Left ventricle myocardium superior (tissue), 1 donor: Measurements from ENCODE around the gene SUGCT. TPM values are rescaled to one million over a fixed set of nuclear protein-coding genes. Genes with fewer than 3 reads are reported as not detected.
A peak's percentile ranks its signal among the peaks of the same experiment; 100 is the strongest.

Experiments used
- ATAC-seq: fragments of 200-7000 bp; cut with Tn5 transposase; one replicate; pipeline ENCODE4 v1.9.1; 2020; ENCODE audit warnings: mild to moderate bottlenecking, moderate library complexity
- DNase-seq: peaks from one replicate; pipeline ENCODE4 v3.0.0-alpha.2; 2020
- intact Hi-C: fragments of 100-400 bp; cut with micrococcal nuclease; formaldehyde crosslinking; loops from one replicate; pipeline ENCODE4 v1.11.0; 2022
- total RNA-seq: library from RNA; stranded (reverse); fragmentation: NEBNext Ultra II Directional; extraction: Animal tissue kit (Norgen Biotek cat#: 25700); gene quantifications from one replicate; pipeline ENCODE4 v1.2.1, GENCODE V29; 2021
- donor health status: DM: no; HTN: yes; CAD: no; lungs with severe emphysema.

Gene SUGCT
- total RNA-seq, 1 donor from 2014 or later: 6.8 TPM

- intact Hi-C loops: no loop called here
- DNase-seq (no peak), ATAC-seq (peak; percentile 46)
Measured at GRCh38 chr7:40658729-40659128, 523.9 kb downstream of the SUGCT start.

GRCh38 chr7:40659231-40659630, 524.4 kb downstream of the SUGCT start:
- DNase-seq (no peak), ATAC-seq (peak; percentile 95)
- intact Hi-C loops: no loop called here

DNA sequence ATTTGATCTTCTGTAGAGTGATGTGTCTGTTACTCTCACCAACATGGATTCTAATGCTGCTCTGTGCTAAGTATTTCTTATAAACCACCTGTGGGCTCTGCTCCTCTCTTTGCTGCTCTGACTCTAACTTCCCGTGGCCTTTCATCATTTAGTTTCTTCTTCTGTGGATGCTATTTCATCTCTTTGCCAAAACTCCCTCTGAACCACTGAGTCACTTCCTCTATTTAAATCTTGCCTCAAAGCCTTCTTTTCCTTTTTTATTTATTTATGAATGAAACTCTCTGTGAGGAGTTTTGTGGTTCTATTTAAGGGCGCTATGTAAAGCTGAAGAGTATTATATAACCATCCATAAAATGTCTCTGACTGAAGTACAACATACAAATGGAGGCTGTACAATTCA, 538.5 kb downstream of the SUGCT start:
- ATAC-seq: no peak
- no peak for DNase-seq
- intact Hi-C loops: no loop called here

GRCh38 chr7:40674316-40674715, 539.5 kb downstream of the SUGCT start:
- DNase-seq: no peak

GRCh38 chr7:40675741-40676140, 540.9 kb downstream of the SUGCT start:
- DNase-seq: no peak
- ATAC-seq: no peak
- intact Hi-C loops: no loop called here

More at GRCh38 chr7:40674316-40674715, 539.5 kb downstream of the SUGCT start:
- ATAC-seq: no peak
- intact Hi-C loops: no loop called here

- ATAC-seq (no peak), DNase-seq (no peak)
- intact Hi-C loops: no loop called here
Measured at GRCh38 chr7:40676221-40676620, 541.4 kb downstream of the SUGCT start.

GRCh38 chr7:40680657-40681056, 545.9 kb downstream of the SUGCT start:
- no peak for ATAC-seq
- no peak for DNase-seq
- intact Hi-C loops: no loop called here

DNA sequence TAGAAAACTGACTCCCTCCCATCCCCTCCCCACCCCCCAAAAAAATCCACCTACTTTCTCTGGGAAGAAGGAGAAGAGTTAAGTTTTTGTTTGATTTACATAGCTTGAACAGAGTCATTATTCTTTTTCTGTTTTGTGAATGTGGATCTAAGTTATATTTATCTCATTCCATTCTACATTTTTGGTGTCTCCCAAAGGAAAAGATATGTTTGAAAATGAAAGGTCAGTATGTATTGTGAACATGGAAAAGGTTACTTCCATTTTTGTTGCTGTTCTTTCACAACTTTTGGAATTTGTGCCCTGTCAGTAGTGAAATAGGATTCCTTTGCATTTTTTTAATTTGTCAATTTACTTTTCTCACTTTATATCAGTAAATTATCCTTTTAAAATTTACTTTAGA, 547.9 kb downstream of the SUGCT start:
- ATAC-seq (no peak), DNase-seq (no peak)
- intact Hi-C loops: no loop called here

- intact Hi-C loops: no loop called here
- ATAC-seq (no peak), DNase-seq (no peak)
Measured at GRCh38 chr7:40694026-40694809, 559.4 kb downstream of the SUGCT start.

DNA sequence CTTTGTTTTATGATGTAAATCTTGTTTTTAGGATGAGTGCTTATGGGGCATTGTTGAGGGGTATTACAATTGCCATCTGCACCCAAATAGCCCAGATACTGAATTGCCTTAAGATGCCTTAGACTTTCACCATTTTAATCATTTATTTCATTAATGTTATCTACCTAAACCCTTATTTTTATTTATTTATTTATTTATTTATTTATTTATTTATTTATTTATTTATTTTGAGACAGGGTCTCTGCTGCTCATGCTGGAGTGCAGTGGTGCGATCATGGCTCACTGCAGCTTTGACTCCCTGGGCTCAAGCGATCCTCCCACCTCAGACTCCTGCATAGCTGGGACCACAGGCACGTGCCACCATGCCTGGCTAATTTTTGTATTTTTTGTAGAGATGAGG, 560.2 kb downstream of the SUGCT start:
- intact Hi-C loops: no loop called here

GRCh38 chr7:40697653-40698052, 562.8 kb downstream of the SUGCT start:
- intact Hi-C loops: no loop called here
- DNase-seq (no peak), ATAC-seq (no peak)

More for the DNA sequence above, 560.2 kb downstream of the SUGCT start:
- ATAC-seq (no peak), DNase-seq (no peak)

GRCh38 chr7:40698214-40698920, 563.6 kb downstream of the SUGCT start:
- intact Hi-C loops: no loop called here
- ATAC-seq: no peak
- no peak for DNase-seq

DNA sequence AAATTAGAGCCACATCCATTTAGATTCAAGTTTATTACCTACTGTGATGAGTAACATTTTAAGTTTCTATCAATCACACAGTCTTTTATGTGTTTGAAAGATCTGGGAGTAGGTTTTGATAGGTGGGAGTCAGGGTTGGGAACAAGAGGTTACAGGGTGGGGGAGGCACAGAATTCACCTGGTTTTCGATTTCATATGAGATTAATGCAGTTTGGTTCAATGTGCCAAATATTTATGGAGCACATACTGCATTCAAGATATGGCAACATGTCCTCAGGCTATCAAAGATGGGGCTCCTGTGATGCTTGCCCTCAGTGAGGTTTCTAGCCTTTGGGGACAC, 564.1 kb downstream of the SUGCT start:
- ATAC-seq: no peak
- intact Hi-C loops: no loop called here
- no peak for DNase-seq

DNA sequence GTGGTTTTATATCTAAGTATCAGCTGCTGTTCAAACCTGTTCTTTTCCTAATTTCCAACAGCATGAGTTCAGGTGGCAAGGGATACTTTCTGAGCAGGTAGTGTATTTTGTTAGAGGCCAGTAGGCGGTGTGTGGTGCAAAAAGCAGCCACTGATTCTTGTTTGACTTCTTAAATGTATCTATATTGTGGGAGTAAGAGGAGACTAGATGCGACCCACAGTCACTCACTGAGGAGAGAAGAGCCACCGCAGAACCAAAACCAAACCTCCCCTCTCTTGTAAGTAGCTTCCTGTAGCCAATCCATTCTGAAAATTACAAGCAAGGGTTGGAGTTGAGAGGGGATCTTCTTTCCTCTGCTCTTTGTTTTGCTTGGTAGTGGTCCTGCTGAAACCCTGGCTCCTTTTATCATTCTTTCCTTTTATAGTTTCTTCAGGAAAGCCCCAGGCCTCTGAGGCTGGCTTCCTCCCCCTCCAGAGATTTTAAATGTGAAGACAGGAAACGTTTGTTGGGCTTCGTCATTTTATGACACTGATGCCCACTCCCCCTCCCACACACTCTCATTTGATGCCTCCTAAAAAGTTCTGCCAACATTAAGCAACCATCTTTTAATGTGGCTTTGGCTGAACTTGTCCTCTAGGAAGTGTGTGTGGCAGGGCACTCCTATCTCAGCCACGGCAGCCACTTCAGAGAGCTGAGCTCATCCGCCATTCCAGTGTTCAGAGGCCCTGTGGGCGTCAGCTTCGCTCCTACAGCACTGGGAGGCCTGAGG, 566.0 kb downstream of the SUGCT start:
- DNase-seq (no peak), ATAC-seq (no peak)
- intact Hi-C loops: no loop called here

GRCh38 chr7:40701836-40702551, 567.2 kb downstream of the SUGCT start:
- intact Hi-C loops: no loop called here
- no peak for DNase-seq
- ATAC-seq: no peak

DNA sequence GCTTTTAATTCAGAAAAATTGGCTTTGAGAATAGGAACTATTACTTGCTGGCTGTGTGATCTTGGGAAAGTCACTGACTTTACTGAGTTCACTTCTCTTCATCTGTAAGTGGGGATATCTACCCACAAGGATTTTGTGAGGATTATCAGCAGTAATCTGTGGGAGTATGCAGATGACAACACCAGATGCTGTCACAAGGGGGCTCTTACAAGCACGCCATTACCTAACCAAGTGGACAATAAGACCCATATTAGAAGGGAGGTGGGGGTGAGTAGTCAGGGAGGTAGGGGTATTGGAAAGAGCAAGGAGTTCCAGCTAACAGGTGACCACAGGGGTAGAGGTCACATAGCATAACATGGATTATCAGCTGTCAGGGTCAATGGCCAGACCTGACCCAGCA, 569.4 kb downstream of the SUGCT start:
- no peak for ATAC-seq
- DNase-seq: no peak
- intact Hi-C loops: no loop called here

- ATAC-seq: no peak
- intact Hi-C loops: no loop called here
- no peak for DNase-seq
Measured at GRCh38 chr7:40706829-40707228, 572.0 kb downstream of the SUGCT start.

GRCh38 chr7:40709062-40709964, 574.5 kb downstream of the SUGCT start:
- intact Hi-C loops: no loop called here
- DNase-seq: no peak
- no peak for ATAC-seq

DNA sequence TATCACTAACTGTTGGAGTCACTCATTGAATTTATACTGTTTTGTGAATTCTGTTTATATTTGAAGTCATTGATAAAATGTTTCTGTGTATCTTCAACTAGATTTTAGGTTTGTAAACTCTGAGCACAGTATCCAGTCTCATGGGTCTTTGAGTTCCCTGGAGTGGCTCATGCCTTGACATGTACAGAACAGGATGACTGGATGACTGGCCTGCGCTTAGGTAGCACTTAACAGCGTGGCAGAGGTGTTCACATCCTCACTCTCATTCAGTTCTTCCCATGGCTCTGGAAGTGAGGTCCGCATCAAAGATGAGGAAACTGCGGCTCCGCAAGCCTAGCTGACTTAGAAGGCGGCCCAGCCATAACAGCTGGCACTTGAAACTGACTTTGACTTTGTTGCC, 576.9 kb downstream of the SUGCT start:
- intact Hi-C loops: no loop called here
- no peak for ATAC-seq

More for the DNA sequence above, 576.9 kb downstream of the SUGCT start:
- no peak for DNase-seq
